HepG2 (cell line): Measurements from ENCODE around the gene GAR1. TPM values are rescaled to one million over a fixed set of nuclear protein-coding genes. Genes with fewer than 3 reads are reported as not detected.
A peak's percentile ranks its signal among the peaks of the same experiment; 100 is the strongest.

ENCODE experiments used
- ATAC-seq: fragments of 200-7000 bp; cut with Tn5 transposase; 3 replicates; pipeline ENCODE4 v1.9.1; 2020; ENCODE audit warnings: mild to moderate bottlenecking, moderate library complexity
- BruUV-seq: library from RNA; stranded (reverse); fragments of 400-500 nt; replicated peaks from 2 replicates; lab custom pipeline; 2021; lab: Mats Ljungman, UMichigan
- CTCF ChIA-PET: fragments of 300-600 bp; formaldehyde crosslinking; extraction: SDS; loops from one replicate; lab custom pipeline; 2021; ENCODE audit warnings: low total read pairs, inconsistent platforms, low intra/inter-chr PET ratio; lab: Yijun Ruan, JAX
- POLR2A ChIA-PET: fragments of 350-600 bp; sonication (Branson Sonifier 250); formaldehyde crosslinking; loops from one replicate; lab custom pipeline; 2020; ENCODE audit warnings: antibody characterized with exemption, inconsistent platforms; lab: Yijun Ruan, JAX
- DNase-seq: peaks from one replicate; pipeline ENCODE4 v3.0.0-alpha.2; 2015; ENCODE audit warnings: low spot score
- FAIRE-seq: peaks from 3 replicates; lab custom pipeline; 2011; peaks lifted over from hg19 to GRCh38; lab: Jason Lieb, UNC
- H2AFZ ChIP-seq: one replicate; pipeline ENCODE4 v1.6.1; 2011; ENCODE audit warnings: low read length, inconsistent platforms
- H3K27ac ChIP-seq: fragments of 300-600 bp; 3 replicates; pipeline ENCODE4 v1.8.0; 2011; ENCODE audit warnings: mixed run types, mild to moderate bottlenecking, mixed read lengths, low read length, inconsistent platforms; ENCODE audit not compliant: insufficient read depth; ENCODE audit errors: extremely low read length
- H3K27me3 ChIP-seq, 2 experiments: fragments of 200-600 bp in 1 of 2; 2 replicates in 1 of 2; 3 replicates in 1 of 2; pipeline versions ENCODE4 v1.6.0 to v1.8.0; 2011; ENCODE audit warnings: low read length in 2 of 2, mild to moderate bottlenecking in 2 of 2, moderate library complexity in 2 of 2, inconsistent platforms in 1 of 2; ENCODE audit not compliant: insufficient read depth in 2 of 2, control insufficient read depth in 1 of 2
- H3K36me3 ChIP-seq, 2 experiments: fragments of 200-600 bp in 1 of 2; replicated peaks in 1 of 2; 2 replicates in 1 of 2; 3 replicates in 1 of 2; pipeline versions ENCODE4 v1.5.1 to v1.8.0; 2011; ENCODE audit warnings: low read length in 2 of 2, inconsistent platforms in 1 of 2; ENCODE audit not compliant: insufficient read depth in 2 of 2, control insufficient read depth in 1 of 2
- H3K4me1 ChIP-seq: 2 replicates; pipeline ENCODE4 v1.5.1; 2012; ENCODE audit warnings: low read length, inconsistent platforms; ENCODE audit not compliant: insufficient read depth
- H3K4me2 ChIP-seq: 2 replicates; pipeline ENCODE4 v1.6.0; 2011; ENCODE audit warnings: low read depth, low read length, inconsistent platforms
- H3K4me3 ChIP-seq, 3 experiments: fragments of 200-600 bp in 1 of 3; sonication (generic), shearing (Covaris generic) in 1 of 3; replicated peaks in 1 of 3; 2 replicates each; pipeline ENCODE4 v1.5.1; 2011 to 2016; ENCODE audit warnings: low read length in 3 of 3, inconsistent platforms in 2 of 3, low read depth in 2 of 3, mild to moderate bottlenecking in 2 of 3, control low read depth in 1 of 3, mixed read lengths in 1 of 3; ENCODE audit not compliant: insufficient read depth in 1 of 3
- H3K79me2 ChIP-seq: one replicate; pipeline ENCODE4 v1.6.1; 2011; ENCODE audit warnings: low read length, inconsistent platforms; ENCODE audit not compliant: insufficient read depth
- H3K9ac ChIP-seq: 2 replicates; pipeline ENCODE4 v1.6.0; 2011; ENCODE audit warnings: mild to moderate bottlenecking, low read depth, low read length, inconsistent platforms; ENCODE audit not compliant: insufficient read depth
- H3K9me3 ChIP-seq: 2 replicates; pipeline ENCODE4 v1.5.1; 2012; ENCODE audit warnings: mild to moderate bottlenecking, low read length
- H4K20me1 ChIP-seq: 2 replicates; pipeline ENCODE4 v1.6.0; 2011; ENCODE audit warnings: inconsistent platforms, mild to moderate bottlenecking, low read length, moderate library complexity; ENCODE audit not compliant: insufficient read depth
- ARID5B ChIP-seq: IDR thresholded peaks from 2 replicates; pipeline ENCODE4 v1.4.0; 2020; ENCODE audit warnings: mild to moderate bottlenecking, missing genetic modification reagents
- MTA3 ChIP-seq: sonication (generic); formaldehyde crosslinking; IDR thresholded peaks from 2 replicates; pipeline ENCODE4 v1.4.0; 2020; ENCODE audit warnings: missing genetic modification reagents
- POLR2G ChIP-seq: fragments of 200-400 bp; formaldehyde crosslinking; IDR thresholded peaks from 2 replicates; pipeline ENCODE4 v1.6.1; 2018; ENCODE audit warnings: mild to moderate bottlenecking, low read depth, low read length, moderate library complexity
- XRCC5 ChIP-seq: fragments of 200-400 bp; formaldehyde crosslinking; optimal IDR thresholded peaks from 2 replicates; pipeline ENCODE3; 2017; ENCODE audit warnings: mild to moderate bottlenecking, low read length
- ZNF280D ChIP-seq: sonication (generic); formaldehyde crosslinking; IDR thresholded peaks from 2 replicates; pipeline ENCODE4 v1.5.1; 2020; ENCODE audit warnings: mild to moderate bottlenecking, missing genetic modification reagents
- ZNF550 ChIP-seq: sonication (generic); formaldehyde crosslinking; IDR thresholded peaks from 2 replicates; pipeline ENCODE4 v1.4.0; 2020; ENCODE audit warnings: mild to moderate bottlenecking, missing genetic modification reagents, borderline replicate concordance
- in situ Hi-C: cut with HindIII; loops from 2 replicates; pipeline ENCODE4 v1.10.0; 2017; ENCODE audit warnings: low pct_unique_long_range_greater_than_20kb; ENCODE audit not compliant: extremely low pct_ligation_motif_present
- intact Hi-C: fragments of 100-400 bp; cut with micrococcal nuclease; formaldehyde crosslinking; loops from one replicate; pipeline ENCODE4 v1.10.0; 2022; ENCODE audit not compliant: unreplicated experiment
- polyA plus RNA-seq, 8 experiments: library from polyadenylated mRNA; depleted of rRNA in 3 of 8; stranded (reverse) in 7 of 8; unstranded in 1 of 8; fragments of >200 nt; fragmentation: Illumina TruSeq in 4 of 8; extraction: Trizol in 4 of 8; gene quantifications; 2 replicates each; pipeline versions ENCODE4 v1.2.1 to v1.2.3, GENCODE V29; 2011 to 2016; ENCODE audit warnings: low read depth in 4 of 8, missing spikeins in 1 of 8, mixed read lengths in 1 of 8; ENCODE audit not compliant: insufficient read depth in 1 of 8
- total RNA-seq, 5 experiments: library from RNA; depleted of rRNA; stranded (reverse); fragments of >200 nt; fragmentation: Illumina TruSeq; extraction: Trizol; gene quantifications; 2 replicates each; pipeline ENCODE4 v1.2.3, GENCODE V29; 2016; ENCODE audit warnings: low read depth in 1 of 5

GAR1 gene
- total and polyA plus RNA-seq, 2 of the 13 experiments (the other 11 are each of a cell fraction or from before 2014, with no cell fraction given): 11.3 to 11.4 TPM

- peak; percentile 85 for ATAC-seq
- H3K27me3 ChIP-seq: no peaks in the 10 kb centered on the region
- peak overlapping the region in 1 of 3 experiments; percentile 17; a peak in 2 of 6 replicates for H3K4me3 ChIP-seq
- in situ Hi-C loops: no loop called here
- POLR2A ChIA-PET: no interaction called here
- H3K4me1 ChIP-seq: peaks cover 52% of the 10 kb centered on the region
- H3K36me3 ChIP-seq: peaks cover 3 to 29% of the 10 kb centered on the region in 2 experiments; a peak in 4 of 5 replicates
- peak; percentile 47 for FAIRE-seq
- no TSS peak for BruUV-seq
- H4K20me1 ChIP-seq: peaks cover 2% of the 10 kb centered on the region; the same call in 1 of the 2 replicates
- H3K9me3 ChIP-seq: peaks cover 31% of the 10 kb centered on the region
- CTCF ChIA-PET: no interaction called here
- 0 out of 2 replicates have a peak, but pooled peaks have one; percentile 29 for TF ChIP-seq POLR2G
- peak; percentile 29 for TF ChIP-seq XRCC5
- no peak for TF ChIP-seq ARID5B (CRISPR knock-in tag)
- no peak for TF ChIP-seq MTA3 (CRISPR knock-in tag)
- TF ChIP-seq ZNF280D (CRISPR knock-in tag): 0 out of 2 replicates have a peak, but pooled peaks have one; percentile 34
- TF ChIP-seq ZNF550 (CRISPR knock-in tag): peak; percentile 100
- no peak overlapping the region for H2AFZ ChIP-seq
- H3K27ac ChIP-seq: no peak overlapping the region
- intact Hi-C loops: no loop called here
- H3K79me2 ChIP-seq: peaks cover 74% of the 10 kb centered on the region
- peak overlapping the region; percentile 6; the same call in 1 of the 2 replicates for H3K9ac ChIP-seq
- no peak for DNase-seq
- H3K4me2 ChIP-seq: peak overlapping the region; percentile 65
Observed at GRCh38 chr4:109798866-109799265, 16.7 kb upstream of the GAR1 start.
